H1 (cell line): ENCODE data around the gene ZNF521.

ENCODE experiments used
- CBX8 ChIP-seq: fragments of 300-800, 300-1000 bp; sonication (generic); IDR thresholded peaks from 2 replicates; pipeline ENCODE4 v1.7.1; 2016; ENCODE audit warnings: low read depth, low read length, borderline replicate concordance
- CREB1 ChIP-seq: IDR thresholded peaks from 2 replicates; pipeline ENCODE4 v1.6.1; 2012; ENCODE audit warnings: inconsistent platforms
- FOSL1 ChIP-seq: IDR thresholded peaks from 2 replicates; pipeline ENCODE4 v1.6.1; 2011; ENCODE audit warnings: mild to moderate bottlenecking, low read depth, low read length, moderate library complexity; ENCODE audit not compliant: insufficient read depth
- JUN ChIP-seq: IDR thresholded peaks from 2 replicates; pipeline ENCODE4 v1.6.1; 2011; ENCODE audit warnings: low read depth, mild to moderate bottlenecking, improper control_type of control experiment, low read length
- MAFK ChIP-seq: IDR thresholded peaks from 2 replicates; pipeline ENCODE4 v1.6.1; 2012; ENCODE audit warnings: low read depth, mild to moderate bottlenecking, improper control_type of control experiment, low read length
- NANOG ChIP-seq: IDR thresholded peaks from 2 replicates; pipeline ENCODE4 v1.6.1; 2011; ENCODE audit warnings: low read length, low read depth, mild to moderate bottlenecking, inconsistent platforms; ENCODE audit not compliant: insufficient read depth, poor library complexity, severe bottlenecking
- POLR2A ChIP-seq, 2 experiments: IDR thresholded peaks; 1 replicate in 1 of 2; 2 replicates in 1 of 2; pipeline ENCODE4 v1.6.1; 2011; ENCODE audit warnings: low read depth in 2 of 2, low read length in 2 of 2, mild to moderate bottlenecking in 2 of 2; ENCODE audit errors: control extremely low read depth in 1 of 2
- POLR2AphosphoS5 ChIP-seq: IDR thresholded peaks from 2 replicates; pipeline ENCODE4 v1.6.1; 2011; ENCODE audit warnings: low read depth, low read length
- SIN3A ChIP-seq, 2 experiments: IDR thresholded peaks in 1 of 2; conservative IDR thresholded peaks in 1 of 2; 2 replicates each; pipeline ENCODE4 v1.6.1; 2011 to 2012; ENCODE audit warnings: low read length in 2 of 2, improper control_type of control experiment in 1 of 2, low read depth in 1 of 2, mild to moderate bottlenecking in 1 of 2
- SP2 ChIP-seq: IDR thresholded peaks from 2 replicates; pipeline ENCODE4 v1.6.1; 2012; ENCODE audit warnings: mild to moderate bottlenecking, low read length, inconsistent platforms
- SRF ChIP-seq: IDR thresholded peaks from 2 replicates; pipeline ENCODE4 v1.6.1; 2011; ENCODE audit warnings: mild to moderate bottlenecking, low read depth, low read length, moderate library complexity
- TEAD4 ChIP-seq: IDR thresholded peaks from 2 replicates; pipeline ENCODE4 v1.6.1; 2012; ENCODE audit warnings: low read depth, low read length, inconsistent platforms, mixed read lengths
- TF ChIP-seq, protein P1 (sequence below), 3 experiments: IDR thresholded peaks; 1 replicate in 2 of 3; 2 replicates in 1 of 3; pipeline versions ENCODE4 v1.5.1 to v1.6.1; 2011; ENCODE audit warnings: low read length in 3 of 3, mild to moderate bottlenecking in 3 of 3, inconsistent platforms in 2 of 3, low read depth in 1 of 3, moderate library complexity in 1 of 3; ENCODE audit not compliant: insufficient read depth in 1 of 3; ENCODE audit errors: control extremely low read depth in 1 of 3

GRCh38 chr18:25281556-25281955 lies 70.4 kb downstream of the ZNF521 start:
- TF ChIP-seq MAFK (no peak), POLR2AphosphoS5 (no peak), POLR2A (IDR thresholded peaks at IDR 0.05; ENCODE audit: control extremely low read depth in 1 of 2, low read depth in 2 of 2, low read length in 2 of 2) (no peak), JUN (no peak), SRF (no peak), TEAD4 (no peak), FOSL1 (no peak), NANOG (no peak), CREB1 (no peak), SP2 (no peak), SIN3A (conservative IDR thresholded peaks at IDR 0.05 in 1 of 2, IDR thresholded peaks at IDR 0.05 in 1 of 2; ENCODE audit: low read depth in 1 of 2, low read length in 2 of 2) (no peak), CBX8 (no peak)
- TF ChIP-seq, protein P1, sequence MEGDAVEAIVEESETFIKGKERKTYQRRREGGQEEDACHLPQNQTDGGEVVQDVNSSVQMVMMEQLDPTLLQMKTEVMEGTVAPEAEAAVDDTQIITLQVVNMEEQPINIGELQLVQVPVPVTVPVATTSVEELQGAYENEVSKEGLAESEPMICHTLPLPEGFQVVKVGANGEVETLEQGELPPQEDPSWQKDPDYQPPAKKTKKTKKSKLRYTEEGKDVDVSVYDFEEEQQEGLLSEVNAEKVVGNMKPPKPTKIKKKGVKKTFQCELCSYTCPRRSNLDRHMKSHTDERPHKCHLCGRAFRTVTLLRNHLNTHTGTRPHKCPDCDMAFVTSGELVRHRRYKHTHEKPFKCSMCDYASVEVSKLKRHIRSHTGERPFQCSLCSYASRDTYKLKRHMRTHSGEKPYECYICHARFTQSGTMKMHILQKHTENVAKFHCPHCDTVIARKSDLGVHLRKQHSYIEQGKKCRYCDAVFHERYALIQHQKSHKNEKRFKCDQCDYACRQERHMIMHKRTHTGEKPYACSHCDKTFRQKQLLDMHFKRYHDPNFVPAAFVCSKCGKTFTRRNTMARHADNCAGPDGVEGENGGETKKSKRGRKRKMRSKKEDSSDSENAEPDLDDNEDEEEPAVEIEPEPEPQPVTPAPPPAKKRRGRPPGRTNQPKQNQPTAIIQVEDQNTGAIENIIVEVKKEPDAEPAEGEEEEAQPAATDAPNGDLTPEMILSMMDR (IDR thresholded peaks at IDR 0.05; ENCODE audit: control extremely low read depth in 1 of 3, insufficient read depth in 1 of 3, low read depth in 1 of 3, low read length in 3 of 3) = no peak
